Measurements from ENCODE around the gene RAB4A. TPM values are rescaled to one million over a fixed set of nuclear protein-coding genes. Genes with fewer than 3 reads are reported as not detected.

The RAB4A gene
- total RNA-seq, 2 experiments from 2014 or later, result 26.7 to 28.7 TPM

DNA sequence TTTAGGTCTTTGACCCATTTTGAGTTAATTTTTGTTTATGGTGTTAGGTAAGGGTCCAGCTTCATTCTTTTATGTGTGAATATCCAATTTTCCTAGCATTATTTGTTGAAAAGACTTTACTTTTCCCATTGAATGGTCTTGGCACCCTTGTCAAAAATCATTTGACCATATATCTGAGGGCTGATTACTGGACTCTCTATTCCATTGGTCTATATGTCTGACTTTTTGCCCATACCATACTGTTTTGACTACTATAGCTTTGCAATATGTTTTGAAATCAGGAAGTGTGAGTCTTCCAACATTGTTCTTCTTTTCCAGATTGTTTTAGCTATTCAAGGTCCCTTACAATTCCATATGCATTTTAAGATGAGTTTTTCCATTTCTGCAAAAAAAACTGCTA is 83.3 kb downstream of the RAB4A start:
- Histone ChIP-seq H3K27ac (ENCODE audit: low read depth in 1 of 2, low read length in 2 of 2) (no peak overlapping the region), H3K4me3 (ENCODE audit: low read length) (no peak overlapping the region), H3K4me1 (ENCODE audit: insufficient read depth, low read length) (no peaks in the 10 kb centered on the region), H3K9me3 (ENCODE audit: control insufficient read depth in 1 of 2, insufficient read depth in 1 of 2, low read length in 2 of 2) (peaks cover 0 to 12% of the 10 kb centered on the region in 2 experiments), H3K36me3 (ENCODE audit: insufficient read depth, low read length) (no peaks in the 10 kb centered on the region), H3K27me3 (ENCODE audit: control insufficient read depth in 1 of 2, insufficient read depth in 2 of 2, low read length in 2 of 2) (peaks cover 0 to 11% of the 10 kb centered on the region in 2 experiments)
- ChIA-PET CTCF (interaction anchor here (1.2 kb wide), 1 partner anchor 10 kb away, joined by 3 read pairs; no protein-coding TSS in a partner anchor), POLR2A (interaction anchor here (1.7 kb wide), 1 partner anchor 11 kb away, joined by 8 read pairs; the partner anchor contains the start of gene CCSAP)
- H3K4me1 Mint-ChIP-seq (ENCODE audit: low read depth), result no peaks in the 10 kb centered on the region
- no peak overlapping the region for H3K4me3 Mint-ChIP-seq
- intact Hi-C loops (cut with DNase I, micrococcal nuclease), result no loop called here
- H3K36me3 Mint-ChIP-seq (ENCODE audit: low read depth), result no peaks in the 10 kb centered on the region
- TF ChIP-seq, protein P1, sequence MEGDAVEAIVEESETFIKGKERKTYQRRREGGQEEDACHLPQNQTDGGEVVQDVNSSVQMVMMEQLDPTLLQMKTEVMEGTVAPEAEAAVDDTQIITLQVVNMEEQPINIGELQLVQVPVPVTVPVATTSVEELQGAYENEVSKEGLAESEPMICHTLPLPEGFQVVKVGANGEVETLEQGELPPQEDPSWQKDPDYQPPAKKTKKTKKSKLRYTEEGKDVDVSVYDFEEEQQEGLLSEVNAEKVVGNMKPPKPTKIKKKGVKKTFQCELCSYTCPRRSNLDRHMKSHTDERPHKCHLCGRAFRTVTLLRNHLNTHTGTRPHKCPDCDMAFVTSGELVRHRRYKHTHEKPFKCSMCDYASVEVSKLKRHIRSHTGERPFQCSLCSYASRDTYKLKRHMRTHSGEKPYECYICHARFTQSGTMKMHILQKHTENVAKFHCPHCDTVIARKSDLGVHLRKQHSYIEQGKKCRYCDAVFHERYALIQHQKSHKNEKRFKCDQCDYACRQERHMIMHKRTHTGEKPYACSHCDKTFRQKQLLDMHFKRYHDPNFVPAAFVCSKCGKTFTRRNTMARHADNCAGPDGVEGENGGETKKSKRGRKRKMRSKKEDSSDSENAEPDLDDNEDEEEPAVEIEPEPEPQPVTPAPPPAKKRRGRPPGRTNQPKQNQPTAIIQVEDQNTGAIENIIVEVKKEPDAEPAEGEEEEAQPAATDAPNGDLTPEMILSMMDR (IDR thresholded peaks at IDR 0.05), result no peak
- H3K27ac Mint-ChIP-seq, result no peak overlapping the region
- DNase-seq (no peak), ATAC-seq (ENCODE audit: poor library complexity) (no peak)
- H3K27me3 Mint-ChIP-seq, result peaks cover 33% of the 10 kb centered on the region
- H3K9me3 Mint-ChIP-seq, result peaks cover 3% of the 10 kb centered on the region

Other genes with a start within 250 kb of the RAB4A start
- 10 to 100 TPM; 14.3 to 15.2 TPM for gene CCSAP, start 71.9 kb downstream of the RAB4A start, total RNA-seq
- gene ACTA1, start 163.0 kb downstream of the RAB4A start, total RNA-seq, result not detected
- gene NUP133, start 237.2 kb downstream of the RAB4A start, total RNA-seq, result 10 to 100 TPM; 42.0 to 45.3 TPM